NOMO-1 treated with dmso at 0.1 percent for 144 hours (cell line): ENCODE data around the gene RAB44.
"Not testable (repeated sequence)": the region's sequence is repeated elsewhere in the genome, so short reads cannot be mapped to it uniquely, and the experiment has no call there.

Experiments
- DNase-seq: peaks from one replicate; lab custom pipeline; 2025; ENCODE audit not compliant: unreplicated experiment; lab: John Stamatoyannopoulos, UW

Gene RAB44

DNA sequence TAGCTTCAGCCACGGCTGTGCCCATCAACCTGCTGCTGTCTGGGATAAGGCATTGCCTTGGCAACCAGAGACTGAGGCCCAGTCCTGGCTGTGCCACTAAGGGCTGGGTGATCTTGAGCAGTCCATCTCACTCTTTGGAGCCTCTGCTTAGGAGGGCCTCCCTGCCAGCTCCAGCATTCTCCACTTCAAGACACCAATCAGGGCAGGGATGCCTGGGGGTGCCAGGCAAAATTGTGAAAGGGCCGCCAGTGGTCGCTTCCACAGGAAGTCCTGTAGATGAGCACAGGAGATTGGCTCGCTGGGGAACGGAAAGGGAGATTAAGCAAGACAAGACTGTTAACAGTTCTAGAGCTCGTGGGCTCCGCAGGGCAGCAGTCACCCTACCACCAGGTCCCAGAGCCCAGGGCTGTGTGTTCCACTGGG is at the start of gene RAB44:
Gene RAB44, plus strand, starts transcription at position 346 of the 423 bp plus-strand sequence. CDS start 6,410 bp downstream, outside the sequence.
- peak; percentile 84 for DNase-seq

- DNase-seq = no peak
Observed at GRCh38 chr6:36649086-36649485, 48.5 kb upstream of the RAB44 start.

GRCh38 chr6:36649701-36650484 is 47.7 kb upstream of the RAB44 start:
- DNase-seq = peak; percentile 33

DNA sequence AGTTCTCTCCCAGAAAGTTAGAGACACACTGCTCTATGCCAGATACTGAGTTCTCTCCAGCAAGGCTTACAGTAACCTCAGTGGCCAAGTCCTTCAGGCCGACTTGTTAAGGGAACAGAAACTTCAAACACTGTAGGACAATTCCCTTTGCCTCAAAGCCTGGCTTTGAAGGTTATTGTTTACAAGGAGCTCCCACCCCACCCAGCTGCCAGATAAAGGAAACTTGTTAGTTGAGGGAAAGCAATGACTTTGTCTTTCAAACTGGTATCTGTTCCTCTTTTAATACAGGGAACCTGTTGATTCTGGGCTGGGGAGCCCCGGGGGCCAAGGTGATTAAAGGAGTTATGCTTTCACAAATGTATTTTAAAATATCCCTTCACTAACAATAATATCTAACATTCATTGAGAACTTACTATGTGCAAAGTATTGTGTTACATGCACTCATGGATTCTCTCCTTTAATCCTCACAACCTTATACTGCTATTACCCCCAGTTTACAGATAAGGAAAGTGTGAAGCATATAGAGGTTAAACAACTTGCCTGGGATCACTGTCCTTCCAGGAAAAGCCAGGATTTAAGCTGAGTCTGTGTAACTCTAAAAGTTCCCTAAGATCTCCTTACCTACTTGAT is 46.7 kb upstream of the RAB44 start:
- peak; percentile 85 for DNase-seq

- DNase-seq = no peak
Observed at GRCh38 chr6:36651659-36652379, 45.8 kb upstream of the RAB44 start.

- DNase-seq = not testable (repeated sequence)
Observed at GRCh38 chr6:36654469-36654868, 43.2 kb upstream of the RAB44 start.

- no peak for DNase-seq
Observed at GRCh38 chr6:36655085-36655724, 42.4 kb upstream of the RAB44 start.

DNA sequence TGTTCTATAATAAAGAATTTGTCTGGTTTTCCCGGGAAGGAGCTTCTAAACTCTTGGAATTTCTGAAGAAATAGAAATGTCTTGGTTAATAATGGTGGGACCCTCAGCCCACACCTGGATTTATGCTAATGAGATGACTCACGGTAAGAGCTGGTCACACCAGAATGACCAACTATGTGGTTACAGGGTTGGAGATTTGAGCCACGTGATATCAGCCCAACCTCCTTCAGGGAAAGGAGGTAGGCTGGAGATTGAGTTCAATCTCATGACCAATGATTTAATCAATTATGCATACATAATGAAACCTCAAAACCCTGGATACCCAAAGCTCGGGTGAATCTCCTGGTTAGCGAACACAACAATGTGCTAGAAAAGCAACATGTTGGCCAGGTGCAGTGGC is 41.2 kb upstream of the RAB44 start:
- DNase-seq = no peak

- DNase-seq = no peak
Observed at GRCh38 chr6:36657271-36657670, 40.4 kb upstream of the RAB44 start.

- no peak for DNase-seq
Observed at GRCh38 chr6:36657942-36658544, 39.6 kb upstream of the RAB44 start.

DNA sequence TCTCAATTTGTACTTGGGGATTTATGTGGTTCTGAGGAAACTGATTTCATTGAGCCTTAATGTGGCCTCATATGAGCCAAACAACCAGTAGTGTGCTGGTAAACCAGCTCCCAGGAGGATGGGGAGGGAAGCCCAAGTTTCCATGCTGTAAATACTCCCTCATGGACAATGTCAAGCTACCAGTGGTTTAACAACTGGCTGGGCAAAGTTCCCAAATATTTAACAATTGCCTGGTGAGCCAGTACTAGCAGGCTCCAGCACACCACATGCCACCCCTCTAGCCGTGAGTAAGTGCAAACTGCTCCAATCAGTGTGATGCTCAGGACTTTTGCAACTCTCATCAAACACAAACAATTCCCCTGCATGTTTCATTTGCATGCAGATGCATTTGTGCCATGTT is 38.4 kb upstream of the RAB44 start:
- DNase-seq = no peak

DNA sequence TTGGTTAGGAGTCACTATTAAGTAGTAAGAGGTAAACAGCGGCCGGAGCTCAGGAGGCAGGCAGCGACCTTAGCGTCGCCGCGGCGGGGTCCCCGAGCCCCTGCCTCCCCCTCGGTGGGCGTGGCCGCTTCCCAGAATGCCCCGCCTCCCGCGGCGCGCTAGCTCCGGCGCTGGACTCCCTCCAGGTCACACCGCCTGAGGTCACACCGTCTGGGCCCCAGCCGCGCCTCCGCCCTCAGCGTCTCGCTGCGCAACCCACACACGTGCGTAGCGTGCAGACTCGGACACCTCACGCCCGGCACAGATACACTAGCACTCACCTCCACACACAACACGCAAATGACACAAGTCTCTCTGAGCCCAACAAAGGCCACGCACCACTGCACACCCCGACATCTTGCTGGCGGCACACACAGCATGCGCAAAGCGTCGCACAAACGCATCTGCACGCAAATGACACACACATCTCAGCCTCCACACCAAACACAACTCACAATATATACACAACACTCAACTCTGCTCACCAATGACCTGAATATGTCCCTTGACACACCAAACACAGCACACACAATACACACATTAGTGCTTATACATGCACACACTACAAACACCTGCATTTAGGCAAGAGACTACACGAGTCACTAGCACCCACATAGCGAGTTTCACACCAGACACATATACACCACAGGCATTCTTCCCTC is 36.7 kb upstream of the RAB44 start:
- DNase-seq = no peak

GRCh38 chr6:36662380-36662779 is 35.2 kb upstream of the RAB44 start:
- DNase-seq = no peak

DNA sequence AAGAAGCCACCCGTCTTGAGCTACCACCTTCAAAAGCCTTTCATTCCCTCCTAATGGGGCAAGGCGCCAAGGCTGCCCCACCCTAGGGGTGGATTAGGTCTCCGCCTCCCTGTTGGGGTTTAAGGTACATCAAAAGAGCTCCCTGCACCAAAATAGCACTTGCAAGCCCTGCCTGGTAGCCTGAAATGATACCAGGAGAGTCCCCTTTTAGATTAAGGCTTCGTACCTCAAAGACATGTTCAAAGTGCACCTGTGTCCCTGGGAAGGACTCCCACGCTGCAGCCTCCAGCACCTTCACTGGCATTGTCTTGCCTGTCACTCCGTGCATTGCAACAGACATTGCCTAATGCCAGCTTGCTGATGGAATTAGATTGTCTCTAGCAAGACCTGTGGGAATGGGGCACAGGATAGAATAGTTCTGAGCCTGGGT is 34.8 kb upstream of the RAB44 start:
- DNase-seq = no peak

DNA sequence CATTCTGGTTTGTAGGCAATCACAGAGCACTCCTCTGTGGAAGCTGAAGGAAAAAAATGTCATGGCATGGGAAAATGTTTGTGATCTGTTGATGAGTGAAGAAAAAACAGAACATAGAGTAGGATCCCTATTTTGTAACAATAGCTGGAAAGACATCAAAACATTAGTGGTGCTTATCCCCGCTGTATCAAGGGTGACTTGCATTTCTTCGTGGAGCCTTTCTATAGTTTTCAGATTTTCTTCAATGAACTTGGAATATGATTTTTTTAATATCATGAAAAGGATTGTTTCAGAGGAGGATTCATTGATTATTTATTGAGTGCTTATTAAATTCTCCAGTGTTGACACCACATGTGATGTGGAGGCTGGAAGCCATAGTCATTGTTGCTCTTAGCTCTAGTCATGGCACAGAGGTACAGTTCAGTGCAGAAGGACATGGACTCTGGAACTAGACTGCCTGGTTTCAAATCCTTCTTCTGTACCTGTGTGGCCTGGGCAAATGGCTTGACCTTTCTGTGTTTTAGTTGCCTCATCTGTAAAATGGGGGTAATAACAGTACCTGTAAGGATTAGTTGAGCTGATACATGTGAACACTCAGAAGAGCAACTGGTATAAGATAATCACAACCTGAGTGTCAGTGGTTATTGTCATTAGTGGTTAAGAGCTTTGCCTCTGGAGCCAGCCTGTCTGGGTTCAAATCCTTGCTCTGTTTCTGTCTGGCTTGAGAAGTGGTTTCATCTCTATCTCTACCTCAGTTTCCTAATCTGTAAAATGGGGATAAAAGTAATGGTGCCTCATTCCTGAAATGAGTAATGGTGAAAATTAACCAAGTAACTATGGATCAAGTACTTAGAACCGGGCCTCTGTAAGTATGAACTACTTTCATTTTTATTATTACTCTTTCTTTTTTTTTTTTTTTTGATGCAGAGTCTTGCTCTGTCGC is 33.9 kb upstream of the RAB44 start:
- DNase-seq = no peak

GRCh38 chr6:36665180-36665579 is 32.4 kb upstream of the RAB44 start:
- no peak for DNase-seq

DNA sequence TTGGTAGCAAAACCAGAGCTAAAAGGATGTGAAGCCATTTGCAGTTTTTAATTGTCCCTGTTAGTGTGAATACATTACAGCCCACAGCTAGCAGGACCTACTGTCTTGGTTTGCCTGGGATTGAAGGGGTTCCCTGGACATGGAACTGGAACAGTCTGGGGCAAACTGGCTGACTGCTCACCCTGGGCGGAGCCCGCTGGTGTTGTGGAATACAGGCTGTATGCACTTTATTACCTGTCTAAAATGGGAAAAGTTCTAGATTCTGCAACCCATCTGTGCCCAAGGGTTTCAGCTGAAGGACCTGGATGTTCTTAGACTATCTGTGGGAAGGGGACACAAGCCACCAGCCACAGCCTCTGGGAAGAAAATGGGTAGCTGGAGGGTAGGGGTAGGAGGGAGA is 31.3 kb upstream of the RAB44 start:
- no peak for DNase-seq

GRCh38 chr6:36666826-36667591 is 30.6 kb upstream of the RAB44 start:
- peak; percentile 76 for DNase-seq

- no peak for DNase-seq
Observed at GRCh38 chr6:36668591-36668990, 29.0 kb upstream of the RAB44 start.
